ENCODE data around the gene KIF6. TPM values are rescaled to one million over a fixed set of nuclear protein-coding genes. Genes with fewer than 3 reads are reported as not detected.

The KIF6 gene
- polyA plus RNA-seq, 1 donor (not counting 4 experiments of a cell fraction or from before 2014, with no cell fraction given) = 0.14 TPM

- Histone ChIP-seq H3K4me2 (ENCODE audit: control insufficient read depth, extremely low read depth, insufficient read depth, low read depth, low read length) (no peak overlapping the region), H3K9me3 (ENCODE audit: control insufficient read depth, low read depth, low read length) (no peaks in the 10 kb centered on the region), H4K20me1 (ENCODE audit: control insufficient read depth, extremely low read depth, insufficient read depth, low read length) (no peaks in the 10 kb centered on the region), H3K9me1 (ENCODE audit: control insufficient read depth, extremely low read depth, insufficient read depth, low read length) (no peaks in the 10 kb centered on the region), H3K9ac (ENCODE audit: control insufficient read depth, extremely low read depth, insufficient read depth, low read length) (no peak overlapping the region), H3K27me3 (ENCODE audit: control insufficient read depth, extremely low read depth, insufficient read depth, low read length) (peaks cover 5% of the 10 kb centered on the region), H3K27ac (ENCODE audit: control insufficient read depth, insufficient read depth, low read length) (no peak overlapping the region), H3K4me3 (ENCODE audit: control insufficient read depth in 2 of 3, extremely low read depth in 1 of 3, insufficient read depth in 2 of 3, low read depth in 1 of 3, low read length in 3 of 3) (no peak overlapping the region), H3K4me1 (ENCODE audit: control insufficient read depth, extremely low read depth, insufficient read depth, low read length) (no peaks in the 10 kb centered on the region), H3K79me2 (ENCODE audit: control insufficient read depth, insufficient read depth, low read length) (no peaks in the 10 kb centered on the region), H2AFZ (ENCODE audit: control insufficient read depth, low read length) (no peak overlapping the region), H3K36me3 (ENCODE audit: control insufficient read depth in 2 of 2, extremely low read depth in 1 of 2, insufficient read depth in 2 of 2, low read length in 2 of 2) (no peaks in the 10 kb centered on the region)
- no peak for TF ChIP-seq EZH2 (IDR thresholded peaks at IDR 0.05; ENCODE audit: low read length)
- TF ChIP-seq CTCF (optimal IDR thresholded peaks at IDR 0.05 in 1 of 3, IDR thresholded peaks at IDR 0.05 in 1 of 3, conservative IDR thresholded peaks at IDR 0.05 in 1 of 3; ENCODE audit: extremely low read depth in 1 of 3, insufficient read depth in 2 of 3, low read length in 3 of 3) = no peak
- dilution Hi-C loops (cut with MboI; ENCODE audit: extremely low pct_ligation_motif_present, low sequenced_read_pairs) = no loop called here
- DNase-seq (ENCODE audit: low read depth, low spot score) (no peak), FAIRE-seq (no peak)
Measured at GRCh38 chr6:39339868-39340550, 385.2 kb downstream of the KIF6 start.

GRCh38 chr6:39339096-39339867 is 385.9 kb downstream of the KIF6 start:
- FAIRE-seq = no peak
- H3K79me2 ChIP-seq (ENCODE audit: control insufficient read depth, insufficient read depth, low read length) = no peaks in the 10 kb centered on the region
- dilution Hi-C loops (cut with MboI; ENCODE audit: extremely low pct_ligation_motif_present, low sequenced_read_pairs) = no loop called here
- no peaks in the 10 kb centered on the region for H3K9me1 ChIP-seq (ENCODE audit: control insufficient read depth, extremely low read depth, insufficient read depth, low read length)
- peaks cover 5% of the 10 kb centered on the region for H3K27me3 ChIP-seq (ENCODE audit: control insufficient read depth, extremely low read depth, insufficient read depth, low read length)
- DNase-seq (ENCODE audit: low read depth, low spot score) = no peak
- no peaks in the 10 kb centered on the region for H3K36me3 ChIP-seq (ENCODE audit: control insufficient read depth in 2 of 2, extremely low read depth in 1 of 2, insufficient read depth in 2 of 2, low read length in 2 of 2)
- H3K4me3 ChIP-seq (ENCODE audit: control insufficient read depth in 2 of 3, extremely low read depth in 1 of 3, insufficient read depth in 2 of 3, low read depth in 1 of 3, low read length in 3 of 3) = no peak overlapping the region
- H3K27ac ChIP-seq (ENCODE audit: control insufficient read depth, insufficient read depth, low read length) = no peak overlapping the region
- no peak overlapping the region for H3K9ac ChIP-seq (ENCODE audit: control insufficient read depth, extremely low read depth, insufficient read depth, low read length)
- no peaks in the 10 kb centered on the region for H3K4me1 ChIP-seq (ENCODE audit: control insufficient read depth, extremely low read depth, insufficient read depth, low read length)
- no peaks in the 10 kb centered on the region for H4K20me1 ChIP-seq (ENCODE audit: control insufficient read depth, extremely low read depth, insufficient read depth, low read length)
- H3K4me2 ChIP-seq (ENCODE audit: control insufficient read depth, extremely low read depth, insufficient read depth, low read depth, low read length) = no peak overlapping the region
- TF ChIP-seq EZH2 (IDR thresholded peaks at IDR 0.05; ENCODE audit: low read length) = no peak
- TF ChIP-seq CTCF (optimal IDR thresholded peaks at IDR 0.05 in 1 of 3, IDR thresholded peaks at IDR 0.05 in 1 of 3, conservative IDR thresholded peaks at IDR 0.05 in 1 of 3; ENCODE audit: extremely low read depth in 1 of 3, insufficient read depth in 2 of 3, low read length in 3 of 3) = no peak
- H3K9me3 ChIP-seq (ENCODE audit: control insufficient read depth, low read depth, low read length) = no peaks in the 10 kb centered on the region
- no peak overlapping the region for H2AFZ ChIP-seq (ENCODE audit: control insufficient read depth, low read length)
